HG02798 (cell line): ENCODE data around the gene PLEKHF1.

ENCODE experiments used
- ATAC-seq: cut with Tn5 transposase; IDR thresholded peaks from one replicate; pipeline ENCODE4 v1.9.1; 2021; ENCODE audit warnings: mild to moderate bottlenecking; ENCODE audit not compliant: unreplicated experiment, poor library complexity

Gene PLEKHF1

DNA sequence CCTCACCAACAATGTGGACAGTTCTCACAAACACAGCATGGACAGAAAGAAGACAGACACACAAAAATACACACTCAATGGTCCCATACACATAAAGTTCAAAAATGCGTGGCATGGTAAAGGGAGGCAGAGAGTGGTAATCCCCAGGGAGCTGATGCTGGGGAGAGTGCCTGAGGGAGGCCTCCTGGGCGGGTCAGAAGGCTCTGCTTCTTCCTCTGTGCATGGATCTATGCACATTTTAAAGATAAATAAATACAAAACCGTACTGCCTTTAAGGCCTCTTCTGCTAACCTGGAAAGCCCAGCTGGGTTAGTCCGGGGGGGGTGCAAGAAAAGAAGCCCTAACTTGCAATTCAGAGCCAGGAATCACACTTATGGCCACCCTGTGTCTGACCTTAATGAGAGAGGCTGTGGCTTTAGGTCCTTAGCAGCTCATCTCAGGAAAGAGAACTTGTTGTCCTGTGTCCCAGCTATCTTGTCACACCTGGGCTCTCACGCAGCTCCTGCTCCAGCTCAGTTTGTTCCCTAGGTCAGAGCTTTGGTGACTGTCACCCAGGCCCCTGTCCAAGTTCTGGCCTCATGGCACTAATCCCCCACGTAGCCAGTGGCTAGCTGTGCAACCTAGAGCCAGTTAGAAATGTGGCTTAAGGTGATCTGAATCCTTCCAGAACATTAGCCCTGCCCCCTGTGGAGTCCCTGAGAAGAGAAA is 30.7 kb upstream of the PLEKHF1 start:
- no peak for ATAC-seq

DNA sequence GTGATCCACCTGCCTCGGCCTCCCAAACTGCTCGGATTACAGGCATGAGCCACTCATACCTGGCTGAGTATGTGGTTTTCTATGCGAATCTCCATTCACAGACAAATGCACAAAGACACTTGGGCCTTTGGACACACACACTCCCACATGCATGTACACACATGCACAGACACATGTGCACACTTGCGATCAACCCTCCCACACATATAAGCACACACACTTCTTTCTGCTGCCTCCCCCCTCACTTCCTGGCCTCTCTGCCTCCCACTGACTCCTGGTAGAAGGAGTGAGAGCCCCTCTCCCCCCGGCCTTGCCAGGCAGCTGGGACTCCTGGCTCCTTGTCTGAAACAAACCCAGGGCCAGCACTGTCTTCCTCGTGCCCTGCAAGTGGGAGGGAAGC is 29.3 kb upstream of the PLEKHF1 start:
- no peak for ATAC-seq

DNA sequence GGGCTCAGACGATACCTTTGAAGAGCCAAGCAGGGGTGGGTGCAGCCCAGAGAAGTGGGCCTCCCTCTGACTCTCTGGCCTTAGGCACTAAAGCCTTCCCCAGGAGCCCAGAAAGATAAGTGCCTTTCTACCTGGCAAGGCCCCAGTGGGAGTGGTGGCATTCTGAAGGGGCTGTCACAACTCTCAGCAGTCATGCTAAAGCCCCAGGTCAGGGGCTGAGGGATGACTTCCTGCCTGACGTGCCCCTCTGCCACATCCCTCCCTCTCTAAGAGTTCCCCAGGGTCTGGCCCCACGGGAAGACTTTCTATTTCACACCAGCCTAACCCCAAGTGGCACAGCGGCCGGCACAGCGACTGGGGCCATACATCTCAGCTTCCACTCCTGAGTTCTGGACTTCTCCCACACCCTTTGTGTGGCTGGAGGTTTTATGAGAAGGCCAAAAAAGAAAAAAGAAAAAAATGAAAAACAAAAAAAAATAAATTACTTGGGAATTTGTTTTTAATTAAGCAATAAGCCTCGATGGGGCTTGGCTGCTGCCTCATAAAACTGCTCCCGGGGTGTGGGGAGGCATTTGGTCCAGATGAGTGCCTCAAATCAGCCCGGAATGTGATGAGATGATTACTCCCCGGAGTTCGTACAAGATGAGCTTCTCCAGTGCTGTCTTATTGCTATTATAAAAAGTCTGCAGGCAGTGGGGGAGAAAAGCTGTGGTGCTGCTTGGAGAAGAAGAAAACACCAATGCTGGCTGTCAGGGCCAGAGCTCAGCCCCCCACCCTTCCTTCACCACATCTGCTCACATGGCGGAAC is 28.5 kb upstream of the PLEKHF1 start:
- ATAC-seq, result no peak

GRCh38 chr19:29639086-29639485 is 26.2 kb upstream of the PLEKHF1 start:
- ATAC-seq, result no peak

DNA sequence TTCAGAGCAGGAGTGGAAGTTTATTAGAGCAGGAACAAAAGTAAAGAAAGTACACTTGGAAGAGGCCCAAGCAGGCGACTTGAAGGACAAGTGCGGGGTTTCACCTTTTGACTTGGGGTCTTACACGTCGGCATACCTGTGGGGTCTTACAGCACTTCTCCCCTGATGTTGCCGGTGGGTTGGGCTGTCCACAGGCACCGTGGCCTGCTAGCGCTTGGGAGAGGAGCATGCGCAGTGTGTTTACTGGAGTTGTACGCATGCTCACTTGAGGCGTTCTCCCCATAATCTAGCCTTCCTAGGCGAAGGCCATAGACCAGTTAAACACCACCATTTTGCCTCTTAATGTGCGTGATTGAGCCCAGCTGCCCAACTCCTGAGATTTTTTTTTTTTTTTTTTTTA is 25.0 kb upstream of the PLEKHF1 start:
- no peak for ATAC-seq

- ATAC-seq, result no peak
Measured at GRCh38 chr19:29641597-29641996, 23.7 kb upstream of the PLEKHF1 start.

GRCh38 chr19:29643361-29643935 is 21.8 kb upstream of the PLEKHF1 start:
- no peak for ATAC-seq

- no peak for ATAC-seq
Measured at GRCh38 chr19:29644210-29644609, 21.1 kb upstream of the PLEKHF1 start.

DNA sequence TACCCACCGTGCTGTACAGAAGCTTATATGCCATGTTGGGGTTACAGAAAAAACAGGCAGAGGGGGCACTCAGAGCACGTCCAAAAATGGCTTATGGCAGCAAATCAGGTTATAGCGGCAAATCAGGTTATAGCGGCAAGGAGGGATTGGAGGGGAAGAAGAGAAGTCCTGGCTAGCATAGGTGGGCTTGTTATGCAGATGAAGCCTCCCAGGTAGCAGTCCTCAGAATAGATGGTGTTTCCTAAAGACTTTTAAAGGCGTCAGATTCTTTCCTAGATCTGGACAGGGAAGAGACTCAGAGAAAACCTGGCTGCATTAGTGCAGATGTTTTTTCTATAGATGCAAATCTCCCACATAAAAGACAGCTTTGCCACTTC is 19.8 kb upstream of the PLEKHF1 start:
- ATAC-seq, result no peak

- no peak for ATAC-seq
Measured at GRCh38 chr19:29645911-29646310, 19.4 kb upstream of the PLEKHF1 start.

DNA sequence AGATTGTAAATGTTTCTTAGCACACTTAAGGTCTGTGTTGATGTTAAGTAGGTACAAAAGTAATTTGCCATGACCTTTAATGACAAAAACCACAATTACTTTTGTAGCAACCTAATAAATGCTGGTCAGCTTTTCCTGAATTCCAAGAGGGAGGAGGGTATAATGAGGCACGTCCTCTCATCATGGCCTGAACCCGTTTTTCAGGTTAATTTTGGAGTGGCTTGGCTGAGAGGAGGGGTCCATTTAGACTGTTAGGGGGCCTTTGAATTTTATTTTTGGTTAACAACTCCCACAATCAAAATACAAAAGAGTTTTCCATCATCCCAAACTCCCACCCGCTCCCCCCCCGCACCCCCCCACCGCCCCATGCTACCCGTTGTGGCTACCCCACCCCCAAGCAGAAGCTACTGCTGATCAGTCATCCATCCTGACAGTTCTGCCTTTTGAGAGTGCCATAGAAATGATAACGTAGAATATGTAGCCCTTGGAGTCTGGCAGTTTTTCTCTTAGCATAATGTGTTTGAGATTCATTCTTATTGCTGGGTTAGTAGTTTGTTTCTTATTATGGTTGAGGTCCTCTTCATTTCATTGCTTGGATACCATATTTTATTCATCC is 14.4 kb upstream of the PLEKHF1 start:
- ATAC-seq, result no peak

- no peak for ATAC-seq
Measured at GRCh38 chr19:29651622-29652394, 13.5 kb upstream of the PLEKHF1 start.

GRCh38 chr19:29653398-29653797 is 11.9 kb upstream of the PLEKHF1 start:
- no peak for ATAC-seq

GRCh38 chr19:29655648-29656335 is 9.5 kb upstream of the PLEKHF1 start:
- ATAC-seq, result no peak

- no peak for ATAC-seq
Measured at GRCh38 chr19:29658221-29658991, 6.9 kb upstream of the PLEKHF1 start.

DNA sequence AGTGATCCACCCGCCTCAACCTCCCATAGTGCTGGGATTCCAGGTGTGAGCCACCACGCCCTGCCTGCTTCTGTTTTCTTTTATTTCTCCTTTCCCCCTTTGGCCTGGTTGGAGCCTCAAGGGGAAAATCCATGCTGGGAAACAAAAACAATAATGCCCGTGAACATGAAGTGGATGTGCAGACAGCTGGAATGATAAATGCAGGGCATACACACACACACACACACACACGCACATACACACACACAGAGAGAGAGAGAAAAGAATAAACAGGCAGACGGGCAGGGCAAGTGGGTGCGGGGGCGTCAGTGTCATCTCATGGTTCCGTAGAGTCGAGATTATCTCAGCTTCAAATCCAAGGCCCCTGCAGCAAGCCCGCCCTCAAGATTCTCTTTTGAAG is 4.4 kb upstream of the PLEKHF1 start:
- no peak for ATAC-seq

GRCh38 chr19:29662278-29662603 is 3.0 kb upstream of the PLEKHF1 start:
- ATAC-seq, result no peak

DNA sequence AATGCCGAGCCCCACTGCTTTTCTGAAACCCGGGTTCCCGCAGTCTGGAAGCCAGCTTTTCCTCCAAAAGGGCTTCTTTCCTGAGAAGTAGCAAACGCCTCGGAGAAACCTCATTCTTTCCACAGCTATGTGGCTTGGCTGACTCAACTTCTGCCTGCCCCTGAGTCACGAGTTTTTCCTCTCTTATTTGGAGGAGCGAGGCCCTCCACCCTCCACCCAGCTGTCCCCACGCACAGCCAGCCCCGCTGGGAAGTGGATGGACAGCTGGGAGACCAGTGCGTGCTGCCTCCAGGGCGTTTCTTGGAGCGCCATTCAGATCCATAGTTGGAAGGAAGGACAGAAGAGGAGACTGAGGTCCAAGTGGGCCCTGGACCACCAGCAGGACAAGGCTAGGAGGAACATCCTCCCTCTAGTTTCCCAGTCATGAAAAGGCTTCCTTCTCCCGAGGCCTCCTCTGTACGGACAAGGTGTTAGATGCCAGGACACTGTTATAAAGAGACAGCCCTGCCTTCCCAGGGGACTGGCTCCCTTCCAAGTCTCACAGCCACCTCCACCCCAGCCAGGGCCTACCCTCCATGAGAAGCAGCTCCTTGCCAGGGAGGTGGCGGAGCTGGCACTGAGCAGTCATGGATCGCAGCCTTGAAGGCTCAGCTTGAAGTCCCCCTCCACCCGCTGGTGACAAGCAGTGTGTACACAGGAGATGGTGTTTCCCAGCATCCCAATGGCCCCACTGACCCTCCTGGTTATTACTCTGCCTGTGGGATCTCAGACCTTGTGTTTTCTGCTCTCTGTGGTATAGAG is 2.5 kb upstream of the PLEKHF1 start:
- ATAC-seq, result no peak
